ENCODE results near the gene DCXR.

- no peak for TF ChIP-seq EZH2phosphoT487 (IDR thresholded peaks at IDR 0.05; ENCODE audit: insufficient read depth, low read depth)
- no peak for TF ChIP-seq EZH2 (IDR thresholded peaks at IDR 0.05; ENCODE audit: insufficient read depth, poor library complexity, severe bottlenecking)
Measured at GRCh38 chr17:81998212-81998611, 39.3 kb downstream of the DCXR start.
